ENCODE measurements around the gene TMEM229B.

GRCh38 chr14:67526676-67527459 is 38.3 kb upstream of the TMEM229B start:
- TF ChIP-seq EZH2phosphoT487 (IDR thresholded peaks at IDR 0.05; ENCODE audit: borderline replicate concordance, low read depth, low read length) (no peak), CTCF (conservative IDR thresholded peaks at IDR 0.05; ENCODE audit: low read length) (peak; percentile 95)

Measured in OCI-LY7 (cell line).